HCT116 (cell line): Measurements from ENCODE around the gene POC1B. TPM values are rescaled to one million over a fixed set of nuclear protein-coding genes. Genes with fewer than 3 reads are reported as not detected.

ENCODE experiments used
- ATAC-seq: fragments of 200-7000 bp; cut with Tn5 transposase; 2 replicates; pipeline ENCODE4 v1.9.1; 2020; ENCODE audit warnings: mild to moderate bottlenecking, moderate library complexity
- BruUV-seq: library from RNA; stranded (reverse); fragments of 400-500 nt; replicated peaks from 2 replicates; lab custom pipeline; 2021; lab: Mats Ljungman, UMichigan
- CTCF ChIA-PET: fragments of 300-600 bp; sonication (Branson Sonifier 250); formaldehyde crosslinking; loops from one replicate; lab custom pipeline; 2021; ENCODE audit warnings: antibody characterized with exemption; lab: Charles Lee
- POLR2A ChIA-PET: fragments of 300-600, 350-600 bp; sonication (Branson Sonifier 250); formaldehyde crosslinking; loops from one replicate; lab custom pipeline; 2021; ENCODE audit warnings: antibody characterized with exemption; lab: Charles Lee
- RAD21 ChIA-PET, 2 experiments: fragments of 300-600 bp; sonication (Branson Sonifier 250); formaldehyde crosslinking; loops; one replicate each; lab custom pipeline; 2023; ENCODE audit warnings: low total read pairs in 2 of 2; ENCODE audit not compliant: uncharacterized antibody in 2 of 2, unreplicated experiment in 2 of 2, low non-redundant PET in 1 of 2; lab: Charles Lee
- DNase-seq: peaks from one replicate; pipeline ENCODE4 v3.0.0-alpha.2; 2010; ENCODE audit warnings: low read depth, low spot score
- H2AFZ ChIP-seq: fragments of 200-600 bp; shearing (Covaris generic), sonication (generic); 2 replicates; pipeline ENCODE4 v1.6.1; 2017; ENCODE audit warnings: low read depth, mixed run types, mixed read lengths, antibody characterized with exemption, low read length; ENCODE audit not compliant: poor library complexity, severe bottlenecking
- H3K27ac ChIP-seq: 2 replicates; pipeline ENCODE4 v1.5.1; 2012; ENCODE audit warnings: low read depth, low read length
- H3K27me3 ChIP-seq: fragments of 200-600 bp; sonication (generic); 2 replicates; pipeline ENCODE4 v1.6.1; 2016; ENCODE audit warnings: mixed run types, low read length, mixed read lengths; ENCODE audit not compliant: insufficient read depth
- H3K36me3 ChIP-seq, 2 experiments: fragments of 200-500 bp in 1 of 2; fragments of 200-600 bp in 1 of 2; sonication (Bioruptor generic) in 1 of 2; sonication (generic) in 1 of 2; 2 replicates each; pipeline versions ENCODE4 v1.5.1 to v1.6.1; 2014 to 2016; ENCODE audit warnings: low read length in 2 of 2, inconsistent platforms in 1 of 2, mixed read lengths in 1 of 2, mixed run types in 1 of 2; ENCODE audit not compliant: insufficient read depth in 2 of 2, control insufficient read depth in 1 of 2
- H3K4me1 ChIP-seq, 2 experiments: fragments of 200-600 bp in 1 of 2; sonication (generic) in 1 of 2; 2 replicates each; pipeline versions ENCODE4 v1.5.1 to v1.6.1; 2012 to 2017; ENCODE audit warnings: low read length in 2 of 2, inconsistent platforms in 1 of 2, mild to moderate bottlenecking in 1 of 2, mixed read lengths in 1 of 2, mixed run types in 1 of 2, moderate library complexity in 1 of 2; ENCODE audit not compliant: insufficient read depth in 2 of 2, control insufficient read depth in 1 of 2
- H3K4me2 ChIP-seq: fragments of 200-600 bp; sonication (generic); 2 replicates; pipeline ENCODE4 v1.6.1; 2017; ENCODE audit warnings: mixed run types, low read length, mixed read lengths
- H3K4me3 ChIP-seq, 2 experiments: fragments of 200-600 bp in 1 of 2; sonication (generic) in 1 of 2; replicated peaks in 1 of 2; 2 replicates each; pipeline ENCODE4 v1.5.1; 2011 to 2016; ENCODE audit warnings: low read length in 2 of 2, control low read depth in 1 of 2, low read depth in 1 of 2, mild to moderate bottlenecking in 1 of 2, mixed read lengths in 1 of 2, mixed run types in 1 of 2
- H3K79me2 ChIP-seq: fragments of 200-600 bp; sonication (generic); 2 replicates; pipeline ENCODE4 v1.6.1; 2017; ENCODE audit warnings: mild to moderate bottlenecking, mixed run types, low read length, moderate library complexity, mixed read lengths; ENCODE audit not compliant: insufficient read depth
- H3K9ac ChIP-seq: fragments of 200-600 bp; sonication (generic); 2 replicates; pipeline ENCODE4 v1.6.1; 2016; ENCODE audit warnings: low read length, mixed read lengths
- H3K9me2 ChIP-seq: fragments of 200-600 bp; sonication (generic), shearing (Covaris generic); 2 replicates; pipeline ENCODE4 v1.6.1; 2017; ENCODE audit warnings: mixed run types, mild to moderate bottlenecking, moderate library complexity; ENCODE audit not compliant: insufficient read depth
- H3K9me3 ChIP-seq, 2 experiments: fragments of 200-500 bp in 1 of 2; fragments of 200-600 bp in 1 of 2; sonication (Bioruptor generic) in 1 of 2; sonication (generic) in 1 of 2; 2 replicates each; pipeline ENCODE4 v1.6.1; 2014 to 2017; ENCODE audit warnings: low read length in 2 of 2, mixed read lengths in 2 of 2, inconsistent platforms in 1 of 2, low read depth in 1 of 2, mild to moderate bottlenecking in 1 of 2, mixed run types in 1 of 2, moderate library complexity in 1 of 2; ENCODE audit not compliant: control insufficient read depth in 1 of 2, insufficient read depth in 1 of 2
- H4K20me1 ChIP-seq: fragments of 200-600 bp; sonication (generic), shearing (Covaris generic); 2 replicates; pipeline ENCODE4 v1.6.1; 2017; ENCODE audit warnings: mixed run types, mild to moderate bottlenecking, moderate library complexity; ENCODE audit not compliant: insufficient read depth
- CBX3 ChIP-seq: IDR thresholded peaks from 2 replicates; pipeline ENCODE4 v1.6.1; 2012; ENCODE audit warnings: low read depth
- EGR1 ChIP-seq: IDR thresholded peaks from 2 replicates; pipeline ENCODE4 v1.6.1; 2012; ENCODE audit warnings: low read depth
- EZH2 ChIP-seq: fragments of 200-600 bp; sonication (generic); IDR thresholded peaks from 2 replicates; pipeline ENCODE4 v1.6.1; 2017; ENCODE audit warnings: antibody characterized with exemption, mixed run types
- EZH2phosphoT487 ChIP-seq: fragments of 200-600 bp; IDR thresholded peaks from 2 replicates; pipeline ENCODE4 v1.6.1; 2018; ENCODE audit warnings: antibody characterized with exemption, borderline replicate concordance
- FOSL1 ChIP-seq: IDR thresholded peaks from 2 replicates; pipeline ENCODE4 v1.6.1; 2012; ENCODE audit warnings: low read depth
- JUND ChIP-seq: IDR thresholded peaks from 2 replicates; pipeline ENCODE4 v1.6.1; 2012
- POLR2A ChIP-seq: IDR thresholded peaks from 2 replicates; pipeline ENCODE4 v1.7.0; 2011; ENCODE audit warnings: borderline replicate concordance; ENCODE audit not compliant: insufficient read depth, insufficient read length; ENCODE audit errors: extremely low read depth
- POLR2AphosphoS5 ChIP-seq: IDR thresholded peaks from 2 replicates; pipeline ENCODE4 v1.6.1; 2011; ENCODE audit warnings: mild to moderate bottlenecking, low read depth, low read length, moderate library complexity
- RAD21 ChIP-seq: IDR thresholded peaks from 2 replicates; pipeline ENCODE4 v1.6.1; 2012; ENCODE audit warnings: low read depth, mild to moderate bottlenecking
- SIN3A ChIP-seq: IDR thresholded peaks from 2 replicates; pipeline ENCODE4 v1.6.1; 2012; ENCODE audit warnings: low read depth
- SP1 ChIP-seq: IDR thresholded peaks from 2 replicates; pipeline ENCODE4 v1.6.1; 2012; ENCODE audit warnings: low read depth
- SRF ChIP-seq: IDR thresholded peaks from 2 replicates; pipeline ENCODE4 v1.6.1; 2012; ENCODE audit warnings: low read depth
- YY1 ChIP-seq: IDR thresholded peaks from 2 replicates; pipeline ENCODE4 v1.6.1; 2011; ENCODE audit warnings: low read length, low read depth, moderate library complexity, mild to moderate bottlenecking; ENCODE audit not compliant: insufficient replicate concordance; ENCODE audit errors: extremely low read depth
- ZFX ChIP-seq: fragments of 450-650 bp; IDR thresholded peaks from 2 replicates; pipeline ENCODE4 v1.6.1; 2017
- intact Hi-C: fragments of 100-400 bp; cut with micrococcal nuclease; formaldehyde crosslinking; loops from 2 replicates; pipeline ENCODE4 v1.10.0; 2022
- total RNA-seq: library from RNA; stranded (reverse); gene quantifications from one replicate; pipeline ENCODE4 v1.2.1, GENCODE V29; 2021; ENCODE audit not compliant: unreplicated experiment
- TF ChIP-seq, protein P1 (sequence below): IDR thresholded peaks from 2 replicates; pipeline ENCODE4 v1.6.1; 2011; ENCODE audit warnings: mild to moderate bottlenecking, low read length, moderate library complexity; ENCODE audit not compliant: insufficient replicate concordance; ENCODE audit errors: extremely low read depth
- TF ChIP-seq, protein P2 (sequence below), 3 experiments: fragments of 200-600 bp in 1 of 3; sonication (generic) in 1 of 3; IDR thresholded peaks in 2 of 3; conservative IDR thresholded peaks in 1 of 3; 2 replicates each; pipeline ENCODE4 v1.5.1; 2012 to 2017; ENCODE audit warnings: low read depth in 2 of 3, low read length in 2 of 3, antibody characterized with exemption in 1 of 3, borderline replicate concordance in 1 of 3, control low read depth in 1 of 3, mild to moderate bottlenecking in 1 of 3, mixed read lengths in 1 of 3, mixed run types in 1 of 3, moderate library complexity in 1 of 3; ENCODE audit not compliant: insufficient read depth in 1 of 3
- TF ChIP-seq, protein P3 (sequence below): IDR thresholded peaks from 2 replicates; pipeline ENCODE4 v1.6.1; 2012; ENCODE audit warnings: low read depth
- TF ChIP-seq, protein P4 (sequence below): IDR thresholded peaks from 2 replicates; pipeline ENCODE4 v1.6.1; 2012

The POC1B gene
- total RNA-seq, 1 experiment from 2014 or later = 14.3 TPM

DNA sequence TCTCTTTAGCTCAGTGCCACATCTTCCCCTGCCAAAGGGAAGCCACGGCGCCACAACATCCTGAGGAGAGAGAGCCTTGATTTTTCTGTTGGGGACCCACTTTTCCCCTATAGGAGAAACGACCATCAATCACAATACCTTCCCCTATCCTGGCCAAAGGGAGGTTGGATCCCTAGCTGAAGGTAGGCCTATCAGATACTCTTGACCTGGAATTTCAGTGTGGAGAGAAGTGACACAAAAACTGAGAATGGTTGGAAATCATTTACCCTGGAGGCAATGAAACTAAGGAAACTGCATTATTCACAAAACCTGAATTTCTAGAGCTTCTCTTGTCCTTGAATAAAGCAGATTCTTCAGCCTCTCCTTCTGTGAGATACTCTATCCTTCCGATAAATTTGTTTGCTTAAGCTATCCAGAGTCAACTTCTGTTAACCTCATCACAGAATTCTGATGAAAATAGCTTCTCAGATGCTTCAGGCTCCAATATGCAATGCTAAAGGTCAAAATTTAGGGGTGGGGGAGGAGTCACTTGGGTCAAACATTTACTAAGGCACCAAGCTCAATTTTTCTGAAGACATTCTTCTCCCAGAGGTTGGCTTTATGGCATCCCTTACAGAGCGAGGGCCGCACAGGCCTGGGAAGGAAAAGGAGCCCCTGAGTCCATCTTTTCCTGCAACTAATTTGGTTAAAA is 146.6 kb downstream of the POC1B start:
- no peak for DNase-seq
- no peak for TF ChIP-seq FOSL1
- no peak for TF ChIP-seq POLR2A
- no peak for TF ChIP-seq SP1
- no peak for TF ChIP-seq EGR1
- TF ChIP-seq CBX3 = no peak
- TF ChIP-seq SRF = no peak
- TF ChIP-seq RAD21 = no peak
- TF ChIP-seq EZH2phosphoT487 = no peak
- TF ChIP-seq EZH2 = no peak
- TF ChIP-seq, protein P1, sequence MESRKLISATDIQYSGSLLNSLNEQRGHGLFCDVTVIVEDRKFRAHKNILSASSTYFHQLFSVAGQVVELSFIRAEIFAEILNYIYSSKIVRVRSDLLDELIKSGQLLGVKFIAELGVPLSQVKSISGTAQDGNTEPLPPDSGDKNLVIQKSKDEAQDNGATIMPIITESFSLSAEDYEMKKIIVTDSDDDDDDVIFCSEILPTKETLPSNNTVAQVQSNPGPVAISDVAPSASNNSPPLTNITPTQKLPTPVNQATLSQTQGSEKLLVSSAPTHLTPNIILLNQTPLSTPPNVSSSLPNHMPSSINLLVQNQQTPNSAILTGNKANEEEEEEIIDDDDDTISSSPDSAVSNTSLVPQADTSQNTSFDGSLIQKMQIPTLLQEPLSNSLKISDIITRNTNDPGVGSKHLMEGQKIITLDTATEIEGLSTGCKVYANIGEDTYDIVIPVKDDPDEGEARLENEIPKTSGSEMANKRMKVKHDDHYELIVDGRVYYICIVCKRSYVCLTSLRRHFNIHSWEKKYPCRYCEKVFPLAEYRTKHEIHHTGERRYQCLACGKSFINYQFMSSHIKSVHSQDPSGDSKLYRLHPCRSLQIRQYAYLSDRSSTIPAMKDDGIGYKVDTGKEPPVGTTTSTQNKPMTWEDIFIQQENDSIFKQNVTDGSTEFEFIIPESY = no peak
- TF ChIP-seq YY1 = no peak
- TF ChIP-seq JUND = no peak
- TF ChIP-seq ZFX = no peak
- TF ChIP-seq, protein P2, sequence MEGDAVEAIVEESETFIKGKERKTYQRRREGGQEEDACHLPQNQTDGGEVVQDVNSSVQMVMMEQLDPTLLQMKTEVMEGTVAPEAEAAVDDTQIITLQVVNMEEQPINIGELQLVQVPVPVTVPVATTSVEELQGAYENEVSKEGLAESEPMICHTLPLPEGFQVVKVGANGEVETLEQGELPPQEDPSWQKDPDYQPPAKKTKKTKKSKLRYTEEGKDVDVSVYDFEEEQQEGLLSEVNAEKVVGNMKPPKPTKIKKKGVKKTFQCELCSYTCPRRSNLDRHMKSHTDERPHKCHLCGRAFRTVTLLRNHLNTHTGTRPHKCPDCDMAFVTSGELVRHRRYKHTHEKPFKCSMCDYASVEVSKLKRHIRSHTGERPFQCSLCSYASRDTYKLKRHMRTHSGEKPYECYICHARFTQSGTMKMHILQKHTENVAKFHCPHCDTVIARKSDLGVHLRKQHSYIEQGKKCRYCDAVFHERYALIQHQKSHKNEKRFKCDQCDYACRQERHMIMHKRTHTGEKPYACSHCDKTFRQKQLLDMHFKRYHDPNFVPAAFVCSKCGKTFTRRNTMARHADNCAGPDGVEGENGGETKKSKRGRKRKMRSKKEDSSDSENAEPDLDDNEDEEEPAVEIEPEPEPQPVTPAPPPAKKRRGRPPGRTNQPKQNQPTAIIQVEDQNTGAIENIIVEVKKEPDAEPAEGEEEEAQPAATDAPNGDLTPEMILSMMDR (IDR thresholded peaks at IDR 0.05 in 2 of 3, conservative IDR thresholded peaks at IDR 0.05 in 1 of 3; ENCODE audit: borderline replicate concordance in 1 of 3, insufficient read depth in 1 of 3, low read depth in 2 of 3, low read length in 2 of 3) = no peak
- no peak for TF ChIP-seq SIN3A
- no peak for TF ChIP-seq POLR2AphosphoS5
- TF ChIP-seq, protein P3, sequence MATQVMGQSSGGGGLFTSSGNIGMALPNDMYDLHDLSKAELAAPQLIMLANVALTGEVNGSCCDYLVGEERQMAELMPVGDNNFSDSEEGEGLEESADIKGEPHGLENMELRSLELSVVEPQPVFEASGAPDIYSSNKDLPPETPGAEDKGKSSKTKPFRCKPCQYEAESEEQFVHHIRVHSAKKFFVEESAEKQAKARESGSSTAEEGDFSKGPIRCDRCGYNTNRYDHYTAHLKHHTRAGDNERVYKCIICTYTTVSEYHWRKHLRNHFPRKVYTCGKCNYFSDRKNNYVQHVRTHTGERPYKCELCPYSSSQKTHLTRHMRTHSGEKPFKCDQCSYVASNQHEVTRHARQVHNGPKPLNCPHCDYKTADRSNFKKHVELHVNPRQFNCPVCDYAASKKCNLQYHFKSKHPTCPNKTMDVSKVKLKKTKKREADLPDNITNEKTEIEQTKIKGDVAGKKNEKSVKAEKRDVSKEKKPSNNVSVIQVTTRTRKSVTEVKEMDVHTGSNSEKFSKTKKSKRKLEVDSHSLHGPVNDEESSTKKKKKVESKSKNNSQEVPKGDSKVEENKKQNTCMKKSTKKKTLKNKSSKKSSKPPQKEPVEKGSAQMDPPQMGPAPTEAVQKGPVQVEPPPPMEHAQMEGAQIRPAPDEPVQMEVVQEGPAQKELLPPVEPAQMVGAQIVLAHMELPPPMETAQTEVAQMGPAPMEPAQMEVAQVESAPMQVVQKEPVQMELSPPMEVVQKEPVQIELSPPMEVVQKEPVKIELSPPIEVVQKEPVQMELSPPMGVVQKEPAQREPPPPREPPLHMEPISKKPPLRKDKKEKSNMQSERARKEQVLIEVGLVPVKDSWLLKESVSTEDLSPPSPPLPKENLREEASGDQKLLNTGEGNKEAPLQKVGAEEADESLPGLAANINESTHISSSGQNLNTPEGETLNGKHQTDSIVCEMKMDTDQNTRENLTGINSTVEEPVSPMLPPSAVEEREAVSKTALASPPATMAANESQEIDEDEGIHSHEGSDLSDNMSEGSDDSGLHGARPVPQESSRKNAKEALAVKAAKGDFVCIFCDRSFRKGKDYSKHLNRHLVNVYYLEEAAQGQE = no peak
- TF ChIP-seq, protein P4, sequence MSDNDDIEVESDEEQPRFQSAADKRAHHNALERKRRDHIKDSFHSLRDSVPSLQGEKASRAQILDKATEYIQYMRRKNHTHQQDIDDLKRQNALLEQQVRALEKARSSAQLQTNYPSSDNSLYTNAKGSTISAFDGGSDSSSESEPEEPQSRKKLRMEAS = no peak
- ChIA-PET RAD21 (no interaction called here), POLR2A (interaction anchor here (0.6 kb wide), 1 partner anchor 97 kb away, joined by 3 read pairs; no protein-coding TSS in a partner anchor), CTCF (no interaction called here)
- Histone ChIP-seq H3K27me3 (no peaks in the 10 kb centered on the region), H3K9me3 (no peaks in the 10 kb centered on the region), H3K79me2 (no peaks in the 10 kb centered on the region), H2AFZ (no peak overlapping the region), H3K9me2 (no peaks in the 10 kb centered on the region), H3K36me3 (no peaks in the 10 kb centered on the region), H3K27ac (no peak overlapping the region), H3K4me2 (no peak overlapping the region), H3K9ac (no peak overlapping the region), H3K4me1 (peaks cover 19 to 25% of the 10 kb centered on the region in 2 experiments; a peak in 3 of 4 replicates), H4K20me1 (no peaks in the 10 kb centered on the region), H3K4me3 (no peak overlapping the region)
- intact Hi-C loops = no loop called here
- no peak for ATAC-seq
- no TSS peak for BruUV-seq
